Measurements from ENCODE around the gene APBB1. TPM values are rescaled to one million over a fixed set of nuclear protein-coding genes. Genes with fewer than 3 reads are reported as not detected.

The APBB1 gene
- total and polyA plus RNA-seq, 10 donors, result 18.6 to 42.4 (median 26.0) TPM

GRCh38 chr11:6457581-6458320 is 38.9 kb upstream of the APBB1 start:
- 94 to 98% (median 95%) methylated on average over 26 of the region's 26 CpGs for WGBS, 5 donors
- no peak overlapping the region for H3K4me3 ChIP-seq
- no peaks in the 10 kb centered on the region for H3K9me3 ChIP-seq
- H3K27ac ChIP-seq, result no peak overlapping the region
- TF ChIP-seq POLR2AphosphoS5 (IDR thresholded peaks at IDR 0.05), result no peak
- TF ChIP-seq POLR2A (IDR thresholded peaks at IDR 0.05), result no peak
- no peak for TF ChIP-seq CTCF (IDR thresholded peaks at IDR 0.05 in 8 of 11, conservative IDR thresholded peaks at IDR 0.05 in 3 of 11)
- DNase-seq, result no peak
- peaks cover 0 to 95% (median 47%) of the 10 kb centered on the region in 6 donors for H3K36me3 ChIP-seq
- intact Hi-C loops (cut with DNase I; ENCODE audit: low total_unique reads), result no loop called here
- H3K4me1 ChIP-seq, result no peaks in the 10 kb centered on the region
- no peaks in the 10 kb centered on the region for H3K27me3 ChIP-seq (replicated peaks in 1 of 7)

GRCh38 chr11:6456361-6457073 is 37.6 kb upstream of the APBB1 start:
- Histone ChIP-seq H3K9me3 (no peaks in the 10 kb centered on the region), H3K4me3 (no peak overlapping the region), H3K27me3 (replicated peaks in 1 of 7) (no peaks in the 10 kb centered on the region), H3K27ac (no peak overlapping the region), H3K36me3 (peaks cover 0 to 99% (median 49%) of the 10 kb centered on the region in 6 donors), H3K4me1 (no peaks in the 10 kb centered on the region)
- DNase-seq, result no peak
- no peak for TF ChIP-seq POLR2A (IDR thresholded peaks at IDR 0.05)
- peak in 1 of 3 donors; percentile 33 for TF ChIP-seq POLR2AphosphoS5 (IDR thresholded peaks at IDR 0.05)
- no peak for TF ChIP-seq CTCF (IDR thresholded peaks at IDR 0.05 in 8 of 11, conservative IDR thresholded peaks at IDR 0.05 in 3 of 11)
- 95 to 97% (median 97%) methylated on average over 21 to 56 of the region's 56 CpGs for WGBS, 5 donors
- intact Hi-C loops (cut with DNase I; ENCODE audit: low total_unique reads), result no loop called here

- H3K27me3 ChIP-seq (replicated peaks in 1 of 7), result no peaks in the 10 kb centered on the region
- intact Hi-C loops (cut with DNase I; ENCODE audit: low total_unique reads), result no loop called here
- peaks cover 0 to 100% (median 61%) of the 10 kb centered on the region in 6 donors for H3K36me3 ChIP-seq
- 69 to 99% (median 93%) methylated on average over 2 of the region's 2 CpGs for WGBS, 5 donors
- no peak overlapping the region for H3K27ac ChIP-seq
- H3K4me1 ChIP-seq, result no peaks in the 10 kb centered on the region
- no peaks in the 10 kb centered on the region for H3K9me3 ChIP-seq
- H3K4me3 ChIP-seq, result no peak overlapping the region
- no peak for TF ChIP-seq POLR2A (IDR thresholded peaks at IDR 0.05)
- TF ChIP-seq CTCF (IDR thresholded peaks at IDR 0.05 in 8 of 11, conservative IDR thresholded peaks at IDR 0.05 in 3 of 11), result no peak
- TF ChIP-seq POLR2AphosphoS5 (IDR thresholded peaks at IDR 0.05), result no peak
- no peak for DNase-seq
Observed at GRCh38 chr11:6455070-6455469, 36.2 kb upstream of the APBB1 start.

GRCh38 chr11:6453152-6453551 is 34.3 kb upstream of the APBB1 start:
- DNase-seq, result no peak
- no peaks in the 10 kb centered on the region for H3K27me3 ChIP-seq (replicated peaks in 1 of 7)
- H3K4me1 ChIP-seq, result no peaks in the 10 kb centered on the region
- no peak overlapping the region for H3K27ac ChIP-seq
- no peak for TF ChIP-seq POLR2AphosphoS5 (IDR thresholded peaks at IDR 0.05)
- TF ChIP-seq POLR2A (IDR thresholded peaks at IDR 0.05), result no peak
- no peak for TF ChIP-seq CTCF (IDR thresholded peaks at IDR 0.05 in 8 of 11, conservative IDR thresholded peaks at IDR 0.05 in 3 of 11)
- intact Hi-C loops (cut with DNase I; ENCODE audit: low total_unique reads), result no loop called here
- H3K9me3 ChIP-seq, result no peaks in the 10 kb centered on the region
- H3K36me3 ChIP-seq, result peaks cover 0 to 100% (median 78%) of the 10 kb centered on the region in 6 donors
- 91 to 100% (median 95%) methylated on average over 2 of the region's 2 CpGs for WGBS, 5 donors
- H3K4me3 ChIP-seq, result no peak overlapping the region

Measured in spleen (tissue), 11 donors.